ES-I3 (cell line): ENCODE results near the gene SEPTIN6.

Experiments used
- H3K36me3 ChIP-seq: 2 replicates; pipeline ENCODE4 v1.6.1; 2013; ENCODE audit warnings: mild to moderate bottlenecking, low read length, control low read depth, moderate library complexity; ENCODE audit not compliant: insufficient read depth
- H3K4me1 ChIP-seq: 2 replicates; pipeline ENCODE4 v1.6.1; 2013; ENCODE audit warnings: mild to moderate bottlenecking, control low read depth, low read length; ENCODE audit not compliant: insufficient read depth
- H3K9ac ChIP-seq: 2 replicates; pipeline ENCODE4 v1.6.1; 2013; ENCODE audit warnings: low read depth, mild to moderate bottlenecking, low read length, moderate library complexity
- H3K9me3 ChIP-seq: 2 replicates; pipeline ENCODE4 v1.6.1; 2013; ENCODE audit warnings: mild to moderate bottlenecking, low read length, moderate library complexity; ENCODE audit not compliant: control insufficient read depth, insufficient read depth

The SEPTIN6 gene

GRCh38 chrX:119647552-119648420, 45.2 kb downstream of the SEPTIN6 start:
- no peak overlapping the region for H3K9ac ChIP-seq
- no peaks in the 10 kb centered on the region for H3K4me1 ChIP-seq
- peaks cover 8% of the 10 kb centered on the region for H3K36me3 ChIP-seq
- H3K9me3 ChIP-seq: no peaks in the 10 kb centered on the region

- Histone ChIP-seq H3K9me3 (no peaks in the 10 kb centered on the region), H3K4me1 (no peaks in the 10 kb centered on the region), H3K9ac (no peak overlapping the region), H3K36me3 (peaks cover 8% of the 10 kb centered on the region)
Measured at GRCh38 chrX:119647089-119647488, 45.9 kb downstream of the SEPTIN6 start.

DNA sequence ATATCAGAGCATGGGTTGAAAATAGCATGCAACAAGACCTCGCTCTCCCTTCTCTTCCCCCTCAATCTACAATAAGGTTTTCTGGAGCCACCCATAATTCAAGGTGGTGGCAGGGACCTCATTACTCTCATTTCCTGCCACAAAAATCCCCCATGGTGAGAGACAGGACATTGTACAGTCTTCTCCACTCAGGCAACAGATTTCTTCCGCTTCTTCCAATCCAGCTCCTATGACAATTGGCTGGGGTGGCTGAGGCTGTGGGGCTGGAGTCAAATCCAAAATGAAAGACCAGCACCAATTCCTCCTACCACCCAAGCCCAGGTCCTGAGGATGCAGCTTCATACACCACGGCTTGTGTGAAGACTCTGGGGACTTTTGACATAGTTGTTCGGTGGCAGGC, 46.5 kb downstream of the SEPTIN6 start:
- no peak overlapping the region for H3K9ac ChIP-seq

DNA sequence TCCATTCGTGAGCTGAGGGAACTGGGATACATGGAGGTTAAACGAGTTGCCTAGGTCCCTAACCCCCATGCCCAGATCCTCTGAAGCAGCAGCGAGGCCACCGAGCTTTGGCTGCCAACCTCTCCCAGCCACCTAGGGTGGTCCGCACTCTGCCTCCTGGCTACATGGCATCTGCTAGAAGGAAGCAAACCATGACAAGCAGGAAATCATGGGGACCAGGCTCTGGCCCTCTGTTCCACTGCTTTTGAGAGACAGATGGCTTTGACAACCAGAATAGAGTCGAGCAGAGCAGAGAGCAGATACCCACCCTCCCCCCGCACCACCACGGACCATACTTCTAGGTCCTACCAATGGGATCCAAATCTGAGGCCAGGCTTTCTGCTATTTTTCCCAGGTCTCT, 49.3 kb downstream of the SEPTIN6 start:
- Histone ChIP-seq H3K9me3 (no peaks in the 10 kb centered on the region), H3K9ac (no peak overlapping the region), H3K4me1 (no peaks in the 10 kb centered on the region), H3K36me3 (peaks cover 7% of the 10 kb centered on the region)

More for the DNA sequence above, 46.5 kb downstream of the SEPTIN6 start:
- H3K4me1 ChIP-seq: no peaks in the 10 kb centered on the region
- peaks cover 8% of the 10 kb centered on the region for H3K36me3 ChIP-seq
- H3K9me3 ChIP-seq: no peaks in the 10 kb centered on the region
